SK-N-MC (cell line): ENCODE results near the gene MCOLN1.
"Not testable (repeated sequence)": the region's sequence is repeated elsewhere in the genome, so short reads cannot be mapped to it uniquely, and the experiment has no call there.

Experiments used
- DNase-seq: peaks from one replicate; pipeline ENCODE4 v3.0.0-alpha.2; 2011; ENCODE audit warnings: low read depth, low spot score
- H3K27ac ChIP-seq: fragments of 200-600 bp; sonication (generic); 2 replicates; pipeline ENCODE4 v1.5.1; 2016; ENCODE audit warnings: mixed run types
- H3K36me3 ChIP-seq: fragments of 200-600 bp; sonication (generic); 2 replicates; pipeline ENCODE4 v1.6.1; 2017; ENCODE audit warnings: antibody characterized with exemption, low read length, mixed read lengths; ENCODE audit not compliant: insufficient read depth
- H3K4me3 ChIP-seq: fragments of 200-600 bp; sonication (generic); 2 replicates; pipeline ENCODE4 v1.5.1; 2016
- H3K9ac ChIP-seq: fragments of 200-600 bp; sonication (generic); 2 replicates; pipeline ENCODE4 v1.8.0; 2017; ENCODE audit warnings: mixed run types, mixed read lengths; ENCODE audit not compliant: insufficient read length
- H3K9me3 ChIP-seq: fragments of 200-600 bp; sonication (generic); 2 replicates; pipeline ENCODE4 v1.6.1; 2017; ENCODE audit warnings: low read depth, mild to moderate bottlenecking, antibody characterized with exemption, low read length, moderate library complexity, mixed read lengths
- EZH2 ChIP-seq: fragments of 200-600 bp; sonication (generic); IDR thresholded peaks from one replicate; pipeline ENCODE4 v1.6.1; 2017; ENCODE audit warnings: antibody characterized with exemption
- FOXP2 ChIP-seq: optimal IDR thresholded peaks from 2 replicates; pipeline ENCODE3; 2011; ENCODE audit warnings: mild to moderate bottlenecking, moderate library complexity; ENCODE audit not compliant: insufficient read depth; ENCODE audit errors: extremely low read length, control extremely low read depth
- POLR2AphosphoS5 ChIP-seq: IDR thresholded peaks from 2 replicates; pipeline ENCODE4 v1.6.1; 2012; ENCODE audit warnings: mild to moderate bottlenecking, low read depth, low read length, borderline replicate concordance

The MCOLN1 gene

DNA sequence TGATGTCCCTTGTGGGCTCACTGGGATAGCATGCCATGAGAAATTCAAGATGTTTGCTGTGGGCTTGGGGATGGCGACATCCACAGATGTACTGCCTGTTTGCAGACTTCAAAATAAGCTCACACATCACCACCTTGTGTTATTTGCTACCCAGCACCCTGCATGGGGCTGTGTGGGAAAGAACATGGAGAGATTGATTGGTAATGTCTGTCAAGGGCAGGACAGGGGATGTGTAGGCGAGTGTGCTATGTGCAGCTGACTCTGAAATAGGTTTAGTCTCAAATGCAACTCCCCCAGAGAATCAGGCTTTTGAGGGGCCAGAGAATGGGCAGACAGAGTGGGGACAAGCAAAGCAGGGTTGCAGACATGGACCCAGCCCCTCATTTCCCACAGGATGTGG, 37.8 kb downstream of the MCOLN1 start:
- no peak for TF ChIP-seq FOXP2
- TF ChIP-seq POLR2AphosphoS5 = no peak
- no peak for TF ChIP-seq EZH2
- no peak for DNase-seq
- Histone ChIP-seq H3K9me3 (no peaks in the 10 kb centered on the region), H3K4me3 (no peak overlapping the region), H3K36me3 (no peaks in the 10 kb centered on the region; the same call in 1 of the 2 replicates), H3K9ac (no peak overlapping the region), H3K27ac (no peak overlapping the region)

DNA sequence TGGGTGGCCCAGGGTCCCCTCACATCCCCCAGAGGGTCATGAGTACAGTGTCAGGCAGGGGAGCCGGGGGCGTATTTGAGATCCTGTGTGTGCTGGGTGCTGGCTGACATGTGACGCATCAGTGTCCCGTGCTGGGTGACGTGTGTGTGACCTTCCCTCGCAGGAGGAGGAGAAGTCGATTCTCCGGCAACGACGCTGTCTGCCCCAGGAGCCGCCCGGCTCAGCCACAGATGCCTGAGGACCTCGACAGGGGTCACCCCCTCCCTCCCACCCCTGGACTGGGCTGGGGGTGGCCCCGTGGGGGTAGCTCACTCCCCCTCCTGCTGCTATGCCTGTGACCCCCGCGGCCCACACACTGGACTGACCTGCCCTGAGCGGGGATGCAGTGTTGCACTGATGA, 38.9 kb downstream of the MCOLN1 start:
- no peak for DNase-seq
- no peaks in the 10 kb centered on the region for H3K9me3 ChIP-seq

DNA sequence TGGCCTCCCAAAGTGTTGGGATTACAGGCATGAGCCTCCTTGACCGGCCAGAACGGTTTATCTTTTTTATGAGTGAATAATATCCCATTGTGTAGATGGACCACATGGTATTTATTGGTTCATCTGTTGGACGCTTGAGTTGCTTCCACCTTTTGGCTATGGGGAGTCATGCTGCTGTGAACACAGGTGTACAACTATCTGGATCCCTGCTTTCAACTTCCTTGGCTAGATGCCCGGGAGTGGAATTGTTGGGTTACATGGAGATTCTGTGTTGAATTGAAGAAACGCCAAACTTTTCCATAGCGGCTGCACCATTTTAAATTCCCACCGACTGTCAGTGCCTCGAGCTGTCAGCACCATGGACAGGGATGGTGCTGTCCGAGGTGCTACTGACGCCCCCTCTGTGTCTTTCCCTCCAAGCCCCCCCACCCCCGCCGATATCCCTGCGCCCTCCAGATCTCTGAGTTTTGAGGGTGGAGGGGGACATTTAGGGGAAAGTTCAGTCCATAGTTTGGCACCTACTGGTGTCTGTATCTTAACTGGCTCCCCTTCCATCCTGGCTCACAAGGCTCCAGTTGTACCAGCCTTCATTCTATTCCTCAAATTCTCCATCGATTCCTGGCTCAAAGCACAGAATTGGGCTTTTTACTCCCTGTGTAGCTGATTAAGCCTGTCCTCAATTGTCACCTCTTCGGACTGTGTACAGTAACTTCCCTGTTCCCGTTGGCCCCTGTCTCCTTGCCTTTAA, 40.4 kb downstream of the MCOLN1 start:
- no peak for TF ChIP-seq EZH2
- TF ChIP-seq POLR2AphosphoS5 = no peak
- TF ChIP-seq FOXP2 = no peak
- Histone ChIP-seq H3K36me3 (no peaks in the 10 kb centered on the region), H3K9me3 (no peaks in the 10 kb centered on the region), H3K27ac (no peak overlapping the region), H3K9ac (no peak overlapping the region), H3K4me3 (no peak overlapping the region)
- no peak for DNase-seq

More for the DNA sequence above, 38.9 kb downstream of the MCOLN1 start:
- no peak overlapping the region for H3K9ac ChIP-seq
- no peak overlapping the region for H3K27ac ChIP-seq
- no peak overlapping the region for H3K4me3 ChIP-seq
- no peak for TF ChIP-seq FOXP2
- TF ChIP-seq EZH2 = no peak
- no peak for TF ChIP-seq POLR2AphosphoS5
- no peaks in the 10 kb centered on the region; the same call in 1 of the 2 replicates for H3K36me3 ChIP-seq

DNA sequence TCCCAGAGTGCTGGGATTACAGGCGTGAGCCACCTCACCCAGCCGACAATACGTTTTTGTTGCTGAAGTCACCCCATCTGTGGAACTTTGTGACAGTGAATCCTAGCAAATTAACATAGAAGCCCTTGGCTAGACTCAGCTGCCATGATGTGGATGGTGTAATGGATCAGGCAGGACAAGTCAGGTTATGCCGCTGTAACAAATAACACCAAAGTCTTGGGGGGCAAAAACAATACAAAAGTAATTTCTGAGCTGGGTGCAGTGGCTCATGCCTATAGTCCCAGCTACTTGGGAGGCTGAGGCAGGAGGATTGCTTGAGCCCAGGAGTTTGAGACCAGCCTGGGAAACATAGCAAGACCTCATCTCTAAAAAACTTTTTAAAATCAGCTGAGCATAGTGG, 42.4 kb downstream of the MCOLN1 start:
- Histone ChIP-seq H3K4me3 (no peak overlapping the region), H3K36me3 (no peaks in the 10 kb centered on the region), H3K9ac (no peak overlapping the region), H3K9me3 (no peaks in the 10 kb centered on the region), H3K27ac (no peak overlapping the region)
- no peak for DNase-seq
- TF ChIP-seq EZH2 (no peak), FOXP2 (no peak), POLR2AphosphoS5 (no peak)

DNA sequence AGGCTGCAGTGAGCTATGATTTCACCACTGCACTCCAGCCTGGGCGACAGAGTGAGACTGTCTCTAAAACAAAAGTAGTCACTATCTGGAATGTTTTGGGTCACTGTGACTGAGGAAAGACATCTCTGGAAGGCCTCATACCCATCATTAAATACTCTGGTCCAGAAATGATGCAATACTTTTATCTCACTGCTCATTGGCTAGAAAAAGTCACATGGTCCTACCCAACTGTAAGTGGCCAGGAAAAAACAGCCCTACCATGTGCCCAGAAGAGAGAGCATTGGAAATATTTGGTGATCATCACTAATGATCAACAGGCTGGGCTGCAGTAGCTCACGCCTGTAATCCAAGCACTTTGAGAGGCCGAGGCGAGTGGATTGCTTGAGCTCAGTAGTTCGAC, 42.9 kb downstream of the MCOLN1 start:
- no peak overlapping the region for H3K9ac ChIP-seq
- DNase-seq = no peak
- TF ChIP-seq POLR2AphosphoS5 (no peak), FOXP2 (no peak), EZH2 (no peak)
- H3K36me3 ChIP-seq = no peaks in the 10 kb centered on the region
- no peaks in the 10 kb centered on the region for H3K9me3 ChIP-seq
- no peak overlapping the region for H3K4me3 ChIP-seq
- H3K27ac ChIP-seq = no peak overlapping the region

DNA sequence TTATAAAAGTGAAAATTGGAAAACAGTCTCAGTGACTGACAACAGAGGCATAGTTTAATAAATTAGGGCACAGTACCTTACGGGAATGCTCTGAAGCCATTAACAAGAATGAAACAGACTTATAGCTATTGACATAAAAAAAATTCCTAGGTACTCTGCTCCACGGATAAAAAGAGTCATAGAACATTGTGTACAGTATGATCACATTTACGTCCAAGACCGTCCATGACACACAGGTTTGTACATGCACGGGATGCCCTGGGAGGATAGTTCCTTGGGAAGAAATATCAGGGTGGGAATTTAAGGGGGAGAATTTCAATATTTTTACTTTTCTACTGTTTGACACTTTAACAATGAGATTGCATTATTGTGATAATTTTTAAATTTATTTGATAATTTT, 48.3 kb downstream of the MCOLN1 start:
- no peak overlapping the region for H3K27ac ChIP-seq
- H3K36me3 ChIP-seq = no peaks in the 10 kb centered on the region
- H3K9ac ChIP-seq = no peak overlapping the region
- no peaks in the 10 kb centered on the region for H3K9me3 ChIP-seq
- TF ChIP-seq POLR2AphosphoS5 (no peak), FOXP2 (no peak), EZH2 (no peak)
- no peak overlapping the region for H3K4me3 ChIP-seq
- DNase-seq = no peak

DNA sequence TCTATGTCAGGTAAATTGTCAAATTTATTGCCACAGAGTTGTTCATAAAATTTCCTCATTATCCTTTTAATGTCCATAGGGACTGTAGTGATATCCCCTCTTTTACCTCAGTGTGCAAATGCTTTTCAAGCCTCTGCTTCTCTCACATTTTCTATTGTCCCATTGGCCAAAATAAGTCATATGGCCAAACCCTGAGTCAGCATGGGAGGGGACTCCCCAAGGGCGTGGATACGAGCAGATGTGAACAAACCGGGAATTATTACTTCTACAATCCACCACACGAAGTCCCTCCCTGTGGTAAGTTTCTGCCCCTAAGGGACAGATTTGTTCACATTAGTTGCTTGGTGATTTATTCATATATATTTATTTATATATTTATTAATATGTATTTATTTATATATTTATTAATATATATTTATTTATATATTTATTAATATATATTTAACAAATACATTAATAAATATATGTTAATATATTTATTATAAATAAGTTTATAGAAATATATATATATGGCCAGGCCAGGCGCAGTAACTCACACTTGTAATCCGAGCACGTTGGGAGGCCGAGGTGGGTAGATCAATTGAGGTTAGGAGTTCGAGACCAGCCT, 53.1 kb downstream of the MCOLN1 start:
- Histone ChIP-seq H3K9ac (no peak overlapping the region), H3K4me3 (no peak overlapping the region), H3K9me3 (no peaks in the 10 kb centered on the region), H3K36me3 (no peaks in the 10 kb centered on the region), H3K27ac (no peak overlapping the region)
- no peak for TF ChIP-seq POLR2AphosphoS5
- no peak for TF ChIP-seq EZH2
- TF ChIP-seq FOXP2 = no peak
- no peak for DNase-seq

DNA sequence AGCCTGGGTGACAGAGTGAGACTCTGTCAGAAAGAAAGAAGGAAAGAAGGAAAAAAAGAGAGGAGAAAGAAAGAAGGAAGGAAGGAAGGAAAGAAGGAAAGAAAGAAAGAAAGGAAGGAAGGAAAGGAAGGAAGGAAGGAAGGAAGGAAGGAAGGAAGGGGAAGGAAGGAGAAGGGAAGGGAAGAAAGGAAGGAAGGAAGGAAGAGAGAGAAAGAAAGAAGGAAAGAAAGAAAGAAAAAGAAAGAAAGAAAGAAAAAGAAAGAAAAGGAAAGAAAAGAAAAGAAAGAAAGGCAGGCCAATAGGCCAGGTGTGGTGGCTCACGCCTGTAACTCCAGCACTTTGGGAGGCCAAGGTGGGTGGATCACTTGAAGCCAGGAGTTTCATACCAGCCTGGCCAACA, 55.0 kb downstream of the MCOLN1 start:
- H3K4me3 ChIP-seq, H3K36me3 ChIP-seq, H3K9me3 ChIP-seq: not testable (repeated sequence)

DNA sequence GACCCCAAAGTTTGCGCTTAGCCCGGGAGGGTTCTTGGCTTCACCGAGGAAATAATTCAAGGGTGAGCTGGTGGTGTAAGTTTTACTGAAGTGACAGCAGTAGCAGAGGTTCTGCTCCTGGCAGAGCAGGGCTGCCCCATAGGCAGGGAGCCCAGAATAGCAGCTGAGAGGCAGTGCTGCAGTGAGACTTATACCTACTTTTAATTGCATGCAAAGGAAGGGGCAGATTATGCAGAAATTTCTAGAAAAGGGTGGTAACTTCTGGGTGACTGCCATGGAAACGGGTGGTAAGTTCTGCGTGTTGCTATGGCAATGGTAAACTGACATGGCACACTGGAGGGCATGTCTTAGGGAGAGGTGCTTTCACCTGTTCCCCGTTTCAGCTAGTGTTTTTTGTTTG, 55.7 kb downstream of the MCOLN1 start:
- no peak for DNase-seq
- no peak overlapping the region for H3K9ac ChIP-seq
- no peak overlapping the region for H3K4me3 ChIP-seq
- no peak overlapping the region for H3K27ac ChIP-seq
- H3K9me3 ChIP-seq = no peaks in the 10 kb centered on the region
- no peak for TF ChIP-seq POLR2AphosphoS5
- TF ChIP-seq EZH2 = no peak
- TF ChIP-seq FOXP2 = no peak
- H3K36me3 ChIP-seq = no peaks in the 10 kb centered on the region

More for the DNA sequence above, 55.0 kb downstream of the MCOLN1 start:
- not testable (repeated sequence) for H3K27ac ChIP-seq, H3K9ac ChIP-seq, DNase-seq
